GM12878 (cell line): ENCODE results near the gene C12orf56. TPM values are rescaled to one million over a fixed set of nuclear protein-coding genes. Genes with fewer than 3 reads are reported as not detected.

Experiments
- ATAC-seq: fragments of 200-7000 bp; cut with Tn5 transposase; 3 replicates; pipeline ENCODE4 v1.9.1; 2020; ENCODE audit warnings: mild to moderate bottlenecking, moderate library complexity
- BruUV-seq: library from RNA; stranded (reverse); fragments of 400-500 nt; replicated peaks from 2 replicates; lab custom pipeline; 2021; lab: Mats Ljungman, UMichigan
- CTCF ChIA-PET: fragments of 300-600 bp; sonication (Branson Sonifier 250); formaldehyde crosslinking; extraction: SDS; loops from one replicate; lab custom pipeline; 2021; ENCODE audit warnings: inconsistent platforms; lab: Yijun Ruan, JAX
- POLR2A ChIA-PET: fragments of 350-600 bp; formaldehyde crosslinking; extraction: SDS; loops from one replicate; lab custom pipeline; 2021; ENCODE audit warnings: inconsistent platforms; lab: Charles Lee
- RAD21 ChIA-PET: fragments of 300-600 bp; sonication (Branson Sonifier 250); formaldehyde crosslinking; loops from one replicate; lab custom pipeline; 2023; ENCODE audit warnings: antibody characterized with exemption; ENCODE audit not compliant: unreplicated experiment; lab: Charles Lee
- SMC1A ChIA-PET: fragments of 300-600 bp; sonication (Branson Sonifier 250); formaldehyde crosslinking; loops from one replicate; lab custom pipeline; 2023; ENCODE audit not compliant: unreplicated experiment, uncharacterized antibody; lab: Charles Lee
- DNase-seq: peaks from one replicate; pipeline ENCODE4 v3.0.0-alpha.2; 2011; ENCODE audit warnings: low read depth, low spot score
- FAIRE-seq: peaks from 3 replicates; lab custom pipeline; 2011; peaks lifted over from hg19 to GRCh38; lab: Jason Lieb, UNC
- H2AFZ ChIP-seq: 2 replicates; pipeline ENCODE4 v1.6.0; 2011; ENCODE audit warnings: low read depth, low read length, control low read depth; ENCODE audit not compliant: control insufficient read depth
- H3K27ac ChIP-seq: 2 replicates; pipeline ENCODE4 v1.5.1; 2011; ENCODE audit warnings: control low read depth; ENCODE audit not compliant: control insufficient read depth, insufficient read depth
- H3K27me3 ChIP-seq, 2 experiments: replicated peaks in 1 of 2; 2 replicates each; pipeline versions ENCODE4 v1.6.0 to v1.6.1; 2011; ENCODE audit warnings: low read length in 1 of 2; ENCODE audit not compliant: control insufficient read depth in 2 of 2, insufficient read depth in 2 of 2
- H3K36me3 ChIP-seq, 2 experiments: 2 replicates each; pipeline ENCODE4 v1.5.1; 2011; ENCODE audit warnings: low read length in 1 of 2; ENCODE audit not compliant: control insufficient read depth in 2 of 2, insufficient read depth in 2 of 2
- H3K4me1 ChIP-seq: 2 replicates; pipeline ENCODE4 v1.6.1; 2011; ENCODE audit warnings: mild to moderate bottlenecking, low read length, moderate library complexity, mixed read lengths; ENCODE audit not compliant: control insufficient read depth, insufficient read depth
- H3K4me2 ChIP-seq: 2 replicates; pipeline ENCODE4 v1.6.0; 2011; ENCODE audit warnings: control low read depth; ENCODE audit not compliant: control insufficient read depth, insufficient read depth
- H3K4me3 ChIP-seq: fragments of 200-600 bp; sonication (generic); 2 replicates; pipeline ENCODE4 v1.5.1; 2016
- H3K79me2 ChIP-seq: 2 replicates; pipeline ENCODE4 v1.6.0; 2011; ENCODE audit warnings: low read length; ENCODE audit not compliant: control insufficient read depth, insufficient read depth
- H3K9ac ChIP-seq: 2 replicates; pipeline ENCODE4 v1.8.0; 2011; ENCODE audit warnings: low read length, control low read depth, mixed read lengths; ENCODE audit not compliant: control insufficient read depth, insufficient read depth
- H3K9me3 ChIP-seq: replicated peaks from 3 replicates; pipeline ENCODE4 v1.5.1; 2011; ENCODE audit warnings: mild to moderate bottlenecking, low read length; ENCODE audit not compliant: control insufficient read depth, insufficient read depth
- H4K20me1 ChIP-seq: 2 replicates; pipeline ENCODE4 v1.6.0; 2011; ENCODE audit not compliant: control insufficient read depth, insufficient read depth
- CREM ChIP-seq: IDR thresholded peaks from 2 replicates; pipeline ENCODE4 v1.6.1; 2014; ENCODE audit warnings: antibody characterized with exemption, low read depth
- ETV6 ChIP-seq, 2 experiments: fragments of 450-650 bp in 1 of 2; IDR thresholded peaks in 1 of 2; conservative IDR thresholded peaks in 1 of 2; 2 replicates each; pipeline ENCODE4 v1.6.1; 2014; ENCODE audit warnings: antibody characterized with exemption in 1 of 2, borderline replicate concordance in 1 of 2, low read depth in 1 of 2, mild to moderate bottlenecking in 1 of 2, moderate library complexity in 1 of 2
- ZNF217 ChIP-seq: fragments of 450-650 bp; IDR thresholded peaks from 2 replicates; pipeline ENCODE4 v1.6.1; 2017; ENCODE audit warnings: antibody characterized with exemption, mild to moderate bottlenecking
- in situ Hi-C: fragments of 300-500 bp; cut with MboI; formaldehyde crosslinking; loops from 9 replicates; pipeline ENCODE4 v1.14.3; 2018; ENCODE audit warnings: mixed read lengths
- intact Hi-C: fragments of 100-400 bp; cut with micrococcal nuclease; formaldehyde crosslinking; loops from one replicate; pipeline ENCODE4 v1.14.2; 2022; ENCODE audit not compliant: unreplicated experiment
- polyA plus RNA-seq, 11 experiments: library from polyadenylated mRNA; depleted of rRNA in 4 of 11; unstranded in 6 of 11; stranded (reverse) in 5 of 11; fragments of >200 nt; fragmentation: Nextera tagmentation in 4 of 11; fragmentation: Illumina TruSeq in 1 of 11; extraction: Ambion mirVana in 4 of 11; extraction: Trizol in 1 of 11; gene quantifications; 1 replicate in 1 of 11; 2 replicates in 10 of 11; pipeline versions ENCODE4 v1.2.1 to v1.2.3, GENCODE V29; 2011 to 2016; ENCODE audit warnings: inconsistent platforms in 2 of 11, missing spikeins in 2 of 11, low read depth in 1 of 11
- small RNA-seq: library from RNA; depleted of rRNA; stranded (forward); fragments of <200 nt; gene quantifications from one replicate; pipeline ENCODE3, GENCODE V24; 2014
- total RNA-seq, 4 experiments: library from RNA; depleted of rRNA in 3 of 4; stranded (reverse); fragments of >200 nt in 3 of 4; fragmentation: Illumina TruSeq in 1 of 4; extraction: Trizol in 1 of 4; gene quantifications; 2 replicates each; pipeline versions ENCODE4 v1.2.1 to v1.2.3, GENCODE V29; 2013 to 2021

C12orf56 gene
- total and polyA plus RNA-seq, 10 of the 15 experiments (the other 5 are each of a cell fraction or from before 2014, with no cell fraction given): not detected

- Histone ChIP-seq H3K9me3 (no peaks in the 10 kb centered on the region), H3K4me3 (no peak overlapping the region), H4K20me1 (no peaks in the 10 kb centered on the region), H3K27ac (no peak overlapping the region), H3K4me1 (no peaks in the 10 kb centered on the region; the same call in 1 of the 2 replicates), H3K9ac (no peak overlapping the region), H2AFZ (no peak overlapping the region), H3K4me2 (no peak overlapping the region), H3K27me3 (no peaks in the 10 kb centered on the region), H3K36me3 (no peaks in the 10 kb centered on the region; a peak in 1 of 4 replicates), H3K79me2 (peaks cover 19% of the 10 kb centered on the region)
- TF ChIP-seq ZNF217: no peak
- TF ChIP-seq CREM: no peak
- TF ChIP-seq ETV6 (conservative IDR thresholded peaks at IDR 0.05 in 1 of 2, IDR thresholded peaks at IDR 0.05 in 1 of 2; ENCODE audit: borderline replicate concordance in 1 of 2, low read depth in 1 of 2): no peak
- RAD21 ChIA-PET: no interaction called here
- SMC1A ChIA-PET: no interaction called here
- in situ Hi-C loops: no loop called here
- no peak for DNase-seq
- FAIRE-seq: no peak
- POLR2A ChIA-PET: interaction anchor here (0.6 kb wide), 1 partner anchor 28 kb away, joined by 4 read pairs; no protein-coding TSS in a partner anchor
- BruUV-seq: no TSS peak
- CTCF ChIA-PET: interaction anchor here (1.1 kb wide), 1 partner anchor 20 kb away, joined by 3 read pairs; no protein-coding TSS in a partner anchor
- intact Hi-C loops: no loop called here
- ATAC-seq: no peak
Observed at GRCh38 chr12:64216239-64216638, 174.3 kb downstream of the C12orf56 start.

Small RNA genes within 50 kb of the gene (small RNA-seq; reads per million reads assigned to genes)
- not detected for gene RF01210
- not detected for gene RNU5A-7P

Other genes with a start within 250 kb of the C12orf56 start
- 11.0 and 12.2 TPM in 2 replicates for gene KICS2, start 168.5 kb downstream of the C12orf56 start, total RNA-seq (2014; rRNA removed)
- 8.4 and 8.8 TPM in 2 replicates for gene KICS2, start 168.5 kb downstream of the C12orf56 start, total RNA-seq (2014; rRNA removed; fragmentation: Illumina TruSeq; extraction: Trizol)
- gene KICS2, start 168.5 kb downstream of the C12orf56 start, total RNA-seq (2021): 10.2 and 10.4 TPM in 2 replicates
- 13.1 and 14.2 TPM in 2 replicates for gene KICS2, start 168.5 kb downstream of the C12orf56 start, polyA plus RNA-seq (2011; rRNA removed)
- 9.7 and 13.4 TPM in 2 replicates for gene KICS2, start 168.5 kb downstream of the C12orf56 start, polyA plus RNA-seq (2014; fragmentation: Illumina TruSeq; extraction: Trizol)
- 1 to 10 TPM; 3.9 to 4.4 TPM for gene KICS2, start 168.5 kb downstream of the C12orf56 start, polyA plus RNA-seq (2014; fragmentation: Nextera tagmentation; extraction: Ambion mirVana)
- gene KICS2, start 168.5 kb downstream of the C12orf56 start, polyA plus RNA-seq (2014; rRNA removed): 7.9 and 12.2 TPM in 2 replicates
- 1 to 10 TPM; 9.2 TPM for gene KICS2, start 168.5 kb downstream of the C12orf56 start, polyA plus RNA-seq (2016; fragmentation: Nextera tagmentation; extraction: Ambion mirVana)
- 48.9 and 51.7 TPM in 2 replicates for gene XPOT, start 13.6 kb upstream of the C12orf56 start, total RNA-seq (2014; rRNA removed)
- gene XPOT, start 13.6 kb upstream of the C12orf56 start, total RNA-seq (2014; rRNA removed; fragmentation: Illumina TruSeq; extraction: Trizol): 52.3 and 54.7 TPM in 2 replicates
- gene XPOT, start 13.6 kb upstream of the C12orf56 start, total RNA-seq (2021): 64.5 and 69.1 TPM in 2 replicates
- 60.0 and 87.4 TPM in 2 replicates for gene XPOT, start 13.6 kb upstream of the C12orf56 start, polyA plus RNA-seq (2011; rRNA removed)
- gene XPOT, start 13.6 kb upstream of the C12orf56 start, polyA plus RNA-seq (2014; fragmentation: Illumina TruSeq; extraction: Trizol): 63.2 and 73.4 TPM in 2 replicates
- 10 to 100 TPM; 11.9 to 14.8 TPM for gene XPOT, start 13.6 kb upstream of the C12orf56 start, polyA plus RNA-seq (2014; fragmentation: Nextera tagmentation; extraction: Ambion mirVana)
- gene XPOT, start 13.6 kb upstream of the C12orf56 start, polyA plus RNA-seq (2014; rRNA removed): 33.3 and 40.9 TPM in 2 replicates
- 10 to 100 TPM; 54.7 to 66.3 TPM for gene XPOT, start 13.6 kb upstream of the C12orf56 start, polyA plus RNA-seq (2016; fragmentation: Nextera tagmentation; extraction: Ambion mirVana)
- gene TBK1, start 61.4 kb upstream of the C12orf56 start, total RNA-seq (2014; rRNA removed): 36.1 and 43.8 TPM in 2 replicates
- gene TBK1, start 61.4 kb upstream of the C12orf56 start, total RNA-seq (2014; rRNA removed; fragmentation: Illumina TruSeq; extraction: Trizol): 44.7 and 47.1 TPM in 2 replicates
- gene TBK1, start 61.4 kb upstream of the C12orf56 start, total RNA-seq (2021): 22.6 and 28.5 TPM in 2 replicates
- 40.2 and 74.6 TPM in 2 replicates for gene TBK1, start 61.4 kb upstream of the C12orf56 start, polyA plus RNA-seq (2011; rRNA removed)
- 39.2 and 48.0 TPM in 2 replicates for gene TBK1, start 61.4 kb upstream of the C12orf56 start, polyA plus RNA-seq (2014; fragmentation: Illumina TruSeq; extraction: Trizol)
- gene TBK1, start 61.4 kb upstream of the C12orf56 start, polyA plus RNA-seq (2014; fragmentation: Nextera tagmentation; extraction: Ambion mirVana): 10 to 100 TPM; 13.4 to 18.0 TPM
- 24.7 and 31.0 TPM in 2 replicates for gene TBK1, start 61.4 kb upstream of the C12orf56 start, polyA plus RNA-seq (2014; rRNA removed)
- gene TBK1, start 61.4 kb upstream of the C12orf56 start, polyA plus RNA-seq (2016; fragmentation: Nextera tagmentation; extraction: Ambion mirVana): 10 to 100 TPM; 48.2 to 49.3 TPM
- gene RASSF3, start 219.7 kb upstream of the C12orf56 start, total RNA-seq (2014; rRNA removed): 27.2 and 30.5 TPM in 2 replicates
- 32.4 and 33.3 TPM in 2 replicates for gene RASSF3, start 219.7 kb upstream of the C12orf56 start, total RNA-seq (2014; rRNA removed; fragmentation: Illumina TruSeq; extraction: Trizol)
- gene RASSF3, start 219.7 kb upstream of the C12orf56 start, total RNA-seq (2021): 59.4 and 62.4 TPM in 2 replicates
- gene RASSF3, start 219.7 kb upstream of the C12orf56 start, polyA plus RNA-seq (2011; rRNA removed): 42.0 and 48.8 TPM in 2 replicates
- gene RASSF3, start 219.7 kb upstream of the C12orf56 start, polyA plus RNA-seq (2014; fragmentation: Illumina TruSeq; extraction: Trizol): 44.6 and 51.6 TPM in 2 replicates
- 10 to 100 TPM in 1 of 2 experiments, 1 to 10 TPM in 1; 9.0 to 11.2 TPM for gene RASSF3, start 219.7 kb upstream of the C12orf56 start, polyA plus RNA-seq (2014; fragmentation: Nextera tagmentation; extraction: Ambion mirVana)
- gene RASSF3, start 219.7 kb upstream of the C12orf56 start, polyA plus RNA-seq (2014; rRNA removed): 32.3 and 35.8 TPM in 2 replicates
- gene RASSF3, start 219.7 kb upstream of the C12orf56 start, polyA plus RNA-seq (2016; fragmentation: Nextera tagmentation; extraction: Ambion mirVana): 1 to 10 TPM; 6.9 to 8.1 TPM